ENCODE results near the gene ACOXL. TPM values are rescaled to one million over a fixed set of nuclear protein-coding genes. Genes with fewer than 3 reads are reported as not detected.

Gene ACOXL
- total and polyA plus RNA-seq, 9 donors, result 0.17 to 0.31 (median 0.23) TPM; not detected in 4

- 97 to 98% (median 98%) methylated on average over 5 of the region's 5 CpGs for WGBS, 3 donors
- H3K36me3 ChIP-seq, result no peaks in the 10 kb centered on the region
Observed at GRCh38 chr2:111166115-111166514, 433.7 kb downstream of the ACOXL start.

DNA sequence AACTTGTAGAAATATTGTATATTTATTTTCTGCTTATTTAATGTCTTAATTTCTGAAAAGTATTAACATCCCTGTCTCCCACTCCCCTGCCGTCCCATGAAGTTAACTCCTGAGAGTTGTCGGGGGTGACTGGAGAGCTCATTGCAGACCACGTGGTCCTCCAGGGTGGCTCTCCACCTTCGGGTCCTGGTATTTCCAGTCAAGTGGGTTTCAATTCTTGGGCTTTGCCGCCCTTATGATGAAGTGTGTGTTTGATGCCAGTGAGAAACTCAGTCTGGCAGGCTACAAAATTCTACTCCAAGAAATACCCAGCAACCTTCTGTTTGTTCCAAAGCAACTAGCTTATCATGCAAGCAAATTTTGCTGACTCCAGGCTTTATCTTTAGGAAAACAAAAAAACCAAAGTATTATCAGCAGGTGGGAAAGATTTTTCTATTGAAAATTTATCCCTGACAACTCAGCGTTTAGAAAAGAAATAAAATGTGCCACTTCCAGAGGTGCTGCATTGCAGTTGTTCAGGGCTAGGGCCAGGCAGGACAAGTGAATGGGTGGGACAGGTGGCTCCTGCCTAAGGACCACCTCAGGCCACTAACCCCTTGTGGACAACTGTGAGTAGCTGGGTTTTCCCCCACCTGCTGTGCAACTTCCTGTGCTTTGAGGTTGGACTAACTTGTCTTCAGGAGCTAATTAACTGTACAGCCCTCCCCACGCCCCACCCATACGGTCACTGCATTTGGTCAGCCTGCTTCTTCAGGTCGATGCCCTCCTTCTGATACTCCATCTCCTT is 434.9 kb downstream of the ACOXL start:
- no peaks in the 10 kb centered on the region for H3K9me3 ChIP-seq
- 89 to 93% (median 92%) methylated on average over 9 of the region's 9 CpGs for WGBS, 3 donors
- no peaks in the 10 kb centered on the region for H3K4me1 ChIP-seq (ENCODE audit: insufficient read depth)
- TF ChIP-seq, protein P1, sequence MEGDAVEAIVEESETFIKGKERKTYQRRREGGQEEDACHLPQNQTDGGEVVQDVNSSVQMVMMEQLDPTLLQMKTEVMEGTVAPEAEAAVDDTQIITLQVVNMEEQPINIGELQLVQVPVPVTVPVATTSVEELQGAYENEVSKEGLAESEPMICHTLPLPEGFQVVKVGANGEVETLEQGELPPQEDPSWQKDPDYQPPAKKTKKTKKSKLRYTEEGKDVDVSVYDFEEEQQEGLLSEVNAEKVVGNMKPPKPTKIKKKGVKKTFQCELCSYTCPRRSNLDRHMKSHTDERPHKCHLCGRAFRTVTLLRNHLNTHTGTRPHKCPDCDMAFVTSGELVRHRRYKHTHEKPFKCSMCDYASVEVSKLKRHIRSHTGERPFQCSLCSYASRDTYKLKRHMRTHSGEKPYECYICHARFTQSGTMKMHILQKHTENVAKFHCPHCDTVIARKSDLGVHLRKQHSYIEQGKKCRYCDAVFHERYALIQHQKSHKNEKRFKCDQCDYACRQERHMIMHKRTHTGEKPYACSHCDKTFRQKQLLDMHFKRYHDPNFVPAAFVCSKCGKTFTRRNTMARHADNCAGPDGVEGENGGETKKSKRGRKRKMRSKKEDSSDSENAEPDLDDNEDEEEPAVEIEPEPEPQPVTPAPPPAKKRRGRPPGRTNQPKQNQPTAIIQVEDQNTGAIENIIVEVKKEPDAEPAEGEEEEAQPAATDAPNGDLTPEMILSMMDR (IDR thresholded peaks at IDR 0.05), result no peak
- TF ChIP-seq EP300 (IDR thresholded peaks at IDR 0.05) (no peak), POLR2A (IDR thresholded peaks at IDR 0.05) (no peak)
- H3K4me3 ChIP-seq, result no peak overlapping the region
- intact Hi-C loops (cut with DNase I), result no loop called here
- no peaks in the 10 kb centered on the region for H3K36me3 ChIP-seq
- no peak for DNase-seq
- no peak overlapping the region for H3K27ac ChIP-seq
- no peaks in the 10 kb centered on the region for H3K27me3 ChIP-seq

More at GRCh38 chr2:111166115-111166514, 433.7 kb downstream of the ACOXL start:
- no peaks in the 10 kb centered on the region for H3K9me3 ChIP-seq
- H3K27me3 ChIP-seq, result no peaks in the 10 kb centered on the region
- H3K4me3 ChIP-seq, result no peak overlapping the region
- H3K4me1 ChIP-seq (ENCODE audit: insufficient read depth), result no peaks in the 10 kb centered on the region
- H3K27ac ChIP-seq, result no peak overlapping the region
- intact Hi-C loops (cut with DNase I), result no loop called here
- TF ChIP-seq, protein P1 (IDR thresholded peaks at IDR 0.05), result no peak
- no peak for DNase-seq

DNA sequence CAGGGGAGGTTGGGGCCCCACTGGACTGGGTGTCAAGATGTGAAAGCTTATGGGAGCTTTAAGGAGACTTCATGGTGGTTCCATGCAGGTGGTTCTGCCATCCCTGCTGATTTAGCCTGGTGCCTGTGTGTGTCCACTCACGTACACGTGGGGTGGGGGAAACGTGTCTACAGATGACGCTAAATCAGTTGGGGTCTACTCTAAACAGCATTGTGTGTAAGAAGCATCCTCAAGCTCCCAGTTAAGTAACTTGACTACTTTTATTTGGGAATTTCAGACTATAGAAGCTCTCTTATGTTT is 435.4 kb downstream of the ACOXL start:
- intact Hi-C loops (cut with DNase I), result no loop called here

More for the DNA sequence above, 435.4 kb downstream of the ACOXL start:
- no peaks in the 10 kb centered on the region for H3K9me3 ChIP-seq
- H3K4me3 ChIP-seq, result no peak overlapping the region
- no peak overlapping the region for H3K27ac ChIP-seq
- H3K27me3 ChIP-seq, result no peaks in the 10 kb centered on the region
- no peaks in the 10 kb centered on the region for H3K36me3 ChIP-seq
- no peak for TF ChIP-seq POLR2A (IDR thresholded peaks at IDR 0.05)
- TF ChIP-seq, protein P1 (IDR thresholded peaks at IDR 0.05), result no peak
- TF ChIP-seq EP300 (IDR thresholded peaks at IDR 0.05), result no peak
- no peak for DNase-seq
- 86 to 88% (median 87%) methylated on average over 4 of the region's 4 CpGs for WGBS, 3 donors
- H3K4me1 ChIP-seq (ENCODE audit: insufficient read depth), result no peaks in the 10 kb centered on the region

Other genes starting within 250 kb of the ACOXL start
- gene RGPD6, start 155.4 kb upstream of the ACOXL start, total RNA-seq, result 10 to 100 TPM; 10.7 to 67.8 (median 36.9) TPM
- 10 to 100 TPM in 1 of 2 donors, 1 to 10 TPM in 1; 8.0 to 14.2 TPM for gene RGPD6, start 155.4 kb upstream of the ACOXL start, polyA plus RNA-seq
- gene BUB1, start 54.5 kb upstream of the ACOXL start, total RNA-seq, result 1 to 10 TPM in 2 of 7 donors, under 1 TPM in 5; 0.17 to 1.8 (median 0.72) TPM
- gene BUB1, start 54.5 kb upstream of the ACOXL start, polyA plus RNA-seq, result 1 to 10 TPM; 1.4 to 2.3 TPM

Measured in ovary (tissue), 9 donors.